GM19025 (cell line): Measurements from ENCODE around the gene FITM1.

ENCODE experiments used
- ATAC-seq: cut with Tn5 transposase; IDR thresholded peaks from one replicate; pipeline ENCODE4 v1.9.1; 2021; ENCODE audit warnings: mild to moderate bottlenecking, low read depth, moderate library complexity; ENCODE audit not compliant: unreplicated experiment

Gene FITM1

GRCh38 chr14:24137529-24138395, 7.3 kb downstream of the FITM1 start:
- ATAC-seq = no peak

GRCh38 chr14:24138396-24139271, 8.2 kb downstream of the FITM1 start:
- no peak for ATAC-seq

- no peak for ATAC-seq
Observed at GRCh38 chr14:24139272-24139934, 8.9 kb downstream of the FITM1 start.

DNA sequence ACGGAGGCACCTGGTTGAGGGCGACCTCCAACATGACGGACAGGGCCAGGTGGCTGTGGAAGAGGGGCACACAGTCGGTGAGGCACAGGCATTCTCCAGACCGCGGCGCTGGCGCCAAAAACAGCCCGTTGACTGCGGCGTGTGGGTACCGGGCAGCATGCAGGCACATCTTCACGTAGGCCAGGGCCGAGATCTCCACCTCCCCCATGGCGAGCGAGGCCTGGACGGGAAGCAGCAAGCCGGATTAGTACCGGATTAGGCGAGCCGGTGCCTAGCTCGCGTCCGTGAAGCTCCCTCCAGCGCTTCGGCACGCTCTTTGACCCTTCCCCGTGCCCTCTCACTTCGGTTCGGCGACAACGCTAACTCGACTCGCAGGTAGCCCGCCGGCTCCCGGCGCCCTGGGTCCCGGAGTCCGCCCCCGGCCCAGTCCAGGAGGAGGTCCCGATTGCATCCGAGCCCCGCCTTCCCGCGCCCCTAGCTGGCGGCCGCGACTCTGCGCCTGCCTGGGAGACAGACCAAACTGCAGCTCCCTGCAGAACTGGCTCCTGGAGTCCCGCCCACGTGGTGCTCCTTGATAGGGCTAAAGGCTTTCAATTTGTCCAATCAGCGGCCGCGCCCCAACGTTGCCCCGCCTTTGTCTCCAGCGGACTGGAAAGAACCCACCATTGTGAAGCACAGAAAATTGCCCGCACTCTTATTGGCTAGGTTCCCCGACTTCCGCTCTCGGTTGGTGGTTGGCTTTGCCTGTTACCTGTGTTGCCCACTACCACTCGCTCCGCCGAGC, 10.8 kb downstream of the FITM1 start, which contains the start of gene EMC9:
TSS of gene EMC9 (minus strand) at position 495 of the 784 bp plus-strand sequence. CDS start at position 208, 287 bp downstream.
- ATAC-seq = peak; percentile 90

DNA sequence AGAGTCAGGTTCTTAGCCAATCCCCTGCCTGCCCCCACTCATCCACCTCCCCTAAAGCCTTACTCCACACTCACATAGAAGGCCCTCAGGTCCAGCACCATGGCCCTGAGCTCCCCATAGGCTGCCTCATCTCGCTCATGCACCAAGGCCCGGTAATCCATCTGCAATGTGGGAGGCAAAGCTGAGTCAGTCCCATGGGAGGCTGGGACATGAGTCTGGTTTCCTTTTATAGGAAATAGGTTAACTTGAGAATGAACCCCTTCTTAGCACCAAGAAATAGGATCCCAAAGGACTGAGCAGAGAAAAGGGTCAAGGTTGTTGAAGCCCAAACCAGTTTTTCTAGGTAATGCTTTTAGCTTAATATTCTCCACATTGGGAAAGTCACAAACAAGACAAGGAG, 13.1 kb downstream of the FITM1 start:
- ATAC-seq = no peak

DNA sequence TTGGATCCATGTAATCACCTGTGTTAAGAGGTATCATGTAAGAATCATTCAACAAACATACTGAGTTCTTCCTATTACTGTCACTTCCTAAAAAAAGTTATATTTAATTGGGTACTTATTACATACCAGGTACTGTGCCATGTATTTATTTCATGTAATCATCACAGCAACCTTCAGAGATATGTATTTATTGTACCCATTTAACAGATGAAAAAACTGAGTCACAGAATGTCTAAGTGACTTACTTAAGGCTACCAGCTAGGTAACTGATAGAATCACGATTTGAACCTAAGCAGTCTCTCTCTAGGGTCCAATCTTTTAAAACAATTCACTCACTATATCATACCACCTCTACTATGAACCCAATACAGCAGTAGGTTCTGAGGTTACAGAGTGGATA, 14.0 kb downstream of the FITM1 start:
- ATAC-seq = no peak

- ATAC-seq = no peak
Observed at GRCh38 chr14:24145219-24145618, 14.8 kb downstream of the FITM1 start.

DNA sequence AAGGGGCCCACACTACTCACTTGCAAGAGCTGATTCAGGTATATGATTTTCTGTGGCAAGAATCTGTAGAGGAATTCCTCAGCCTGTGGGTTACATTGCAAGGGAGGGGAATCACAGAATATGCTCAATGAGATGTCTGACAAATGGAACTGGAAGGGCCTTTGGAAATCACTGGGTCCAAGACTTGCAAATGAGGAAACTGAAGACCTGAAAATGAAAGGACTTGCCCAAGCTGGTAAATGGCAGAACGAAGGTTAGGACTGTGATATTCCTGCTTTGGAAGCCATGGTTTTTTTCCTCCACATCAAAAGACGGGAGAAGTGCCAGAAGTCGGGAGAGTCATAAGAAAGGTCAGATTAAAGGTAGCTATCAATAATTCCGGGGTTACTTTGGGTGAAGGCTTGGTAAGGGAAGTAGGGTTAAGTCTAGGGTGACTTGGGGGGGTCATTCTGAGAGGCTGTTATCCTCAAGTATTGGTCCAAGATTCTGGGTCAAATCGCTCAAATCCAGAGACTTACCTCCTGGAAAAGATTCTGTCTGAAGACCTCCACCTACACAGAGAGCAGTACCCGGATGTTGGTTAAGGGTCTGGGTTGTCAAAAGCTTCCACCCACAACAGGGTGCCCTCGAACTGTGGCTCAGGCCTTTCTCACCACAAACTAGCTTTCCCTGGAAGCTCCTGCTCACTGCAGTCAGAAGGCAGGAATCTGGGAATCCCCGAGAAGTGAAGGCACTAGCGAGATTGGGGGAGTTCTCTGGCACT, 15.4 kb downstream of the FITM1 start:
- no peak for ATAC-seq

GRCh38 chr14:24146453-24146977, 16.1 kb downstream of the FITM1 start, which contains the start of gene PSME2:
PSME2 (minus strand) TSS chr14:24146610; CDS start chr14:24146581, 29 bp downstream.
- ATAC-seq = peak; percentile 49

DNA sequence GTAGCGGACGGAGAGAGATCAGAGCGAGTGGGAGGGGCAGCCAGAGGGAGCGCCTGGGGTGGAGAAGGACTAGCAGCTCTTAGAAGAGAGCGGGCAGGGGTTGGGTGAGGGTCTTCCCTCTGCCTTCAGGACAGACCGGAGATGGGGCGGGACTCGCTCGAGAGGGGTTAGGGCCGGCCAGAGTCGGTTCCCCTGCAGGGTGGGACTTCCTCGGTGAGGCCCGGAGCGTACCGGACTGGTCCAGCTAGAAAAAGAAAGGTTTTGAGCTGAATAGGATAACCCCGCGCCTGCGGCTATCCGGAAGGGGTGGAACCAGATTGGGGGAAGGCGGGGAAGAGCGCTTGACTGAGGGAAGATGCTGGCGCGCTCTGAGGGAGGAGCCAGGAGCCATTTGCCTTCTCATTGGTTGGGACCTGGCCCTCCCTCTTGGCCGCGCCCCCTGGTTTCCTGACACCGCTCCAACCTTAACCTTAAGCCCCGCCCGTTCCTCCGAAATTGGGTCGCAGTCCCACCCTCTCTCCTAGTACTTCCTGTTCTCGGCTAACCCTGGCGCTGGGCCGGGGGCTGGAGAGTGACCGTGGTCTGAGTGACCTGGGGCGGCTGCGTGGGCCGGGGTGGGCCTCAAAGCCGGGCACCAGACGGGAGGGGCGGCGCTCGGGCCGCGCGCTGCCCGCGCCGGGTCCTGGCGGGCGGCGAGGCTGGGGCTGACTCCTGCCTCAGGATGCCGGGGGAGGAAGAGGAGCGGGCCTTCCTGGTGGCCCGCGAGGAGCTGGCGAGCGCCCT, 16.7 kb downstream of the FITM1 start, which contains the start of gene RNF31:
TSS of gene RNF31 (plus strand) at position 521 of the 783 bp plus-strand sequence. CDS start at position 722, 201 bp downstream.
- ATAC-seq = peak; percentile 77

GRCh38 chr14:24147761-24148428, 17.4 kb downstream of the FITM1 start:
- ATAC-seq = no peak

DNA sequence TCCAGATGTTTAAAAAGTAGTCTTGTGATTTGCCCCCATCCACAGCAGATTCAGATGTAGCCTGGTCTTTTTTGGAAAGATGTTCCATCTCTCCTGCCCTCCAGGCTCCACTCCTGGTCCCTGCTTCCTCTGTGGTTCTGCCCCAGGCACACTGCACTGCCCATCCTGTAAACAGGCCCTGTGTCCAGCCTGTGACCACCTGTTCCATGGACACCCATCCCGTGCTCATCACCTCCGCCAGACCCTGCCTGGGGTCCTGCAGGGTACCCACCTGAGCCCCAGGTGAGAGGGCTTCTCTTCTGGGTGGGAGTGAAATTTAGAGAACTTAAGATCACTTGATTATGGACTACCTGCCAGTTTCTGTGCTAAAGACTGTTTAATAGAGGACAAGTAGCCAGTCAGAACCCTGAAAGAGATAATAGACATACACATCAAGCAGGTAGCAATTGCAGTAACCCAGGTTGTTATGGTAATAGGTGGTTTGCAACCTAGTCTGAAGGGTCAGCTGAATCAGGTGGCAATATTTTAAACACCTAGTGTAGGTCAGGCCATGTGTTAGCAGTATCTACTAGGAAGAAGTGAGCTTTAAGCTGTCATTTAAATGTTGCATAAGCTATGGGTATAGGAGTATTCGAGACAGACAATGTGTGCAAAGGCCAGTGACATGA, 19.0 kb downstream of the FITM1 start:
- no peak for ATAC-seq

DNA sequence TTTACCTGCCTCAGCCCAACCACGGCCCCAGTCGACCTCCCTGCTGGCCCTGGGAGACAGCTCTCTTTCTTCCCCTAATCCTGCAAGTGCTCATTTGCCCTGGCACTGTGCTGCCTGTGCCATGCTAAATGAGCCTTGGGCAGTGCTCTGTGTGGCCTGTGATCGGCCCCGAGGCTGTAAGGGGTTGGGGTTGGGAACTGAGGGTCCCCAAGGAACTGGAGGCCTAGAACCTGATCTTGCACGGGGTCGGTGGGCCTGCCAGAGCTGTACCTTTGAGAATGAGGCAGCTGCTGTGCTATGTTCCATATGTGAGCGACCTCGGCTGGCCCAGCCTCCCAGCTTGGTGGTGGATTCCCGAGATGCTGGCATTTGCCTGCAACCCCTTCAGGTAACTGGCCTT, 19.6 kb downstream of the FITM1 start:
- ATAC-seq = no peak

- no peak for ATAC-seq
Observed at GRCh38 chr14:24150567-24150966, 20.1 kb downstream of the FITM1 start.

DNA sequence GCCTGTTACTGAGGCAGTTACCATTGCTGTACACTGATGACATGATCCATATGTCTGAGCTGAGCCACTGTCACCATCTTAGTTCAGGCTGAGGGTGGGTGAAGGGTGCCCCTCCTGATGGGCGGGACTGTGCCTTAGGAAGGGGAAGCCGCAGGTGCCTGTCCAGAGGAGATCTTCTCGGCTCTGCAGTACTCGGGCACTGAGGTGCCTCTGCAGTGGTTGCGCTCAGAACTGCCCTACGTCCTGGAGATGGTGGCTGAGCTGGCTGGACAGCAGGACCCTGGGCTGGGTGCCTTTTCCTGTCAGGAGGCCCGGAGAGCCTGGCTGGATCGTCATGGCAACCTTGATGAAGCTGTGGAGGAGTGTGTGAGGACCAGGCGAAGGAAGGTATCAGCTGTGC, 20.5 kb downstream of the FITM1 start:
- no peak for ATAC-seq

- no peak for ATAC-seq
Observed at GRCh38 chr14:24151404-24152080, 21.1 kb downstream of the FITM1 start.
